ENCODE measurements around the gene IL34.

IL34 gene

GRCh38 chr16:70678121-70678897 is 31.9 kb downstream of the IL34 start:
- no peak for DNase-seq (ENCODE audit: low read depth)

GRCh38 chr16:70678898-70679670 is 32.7 kb downstream of the IL34 start:
- DNase-seq (ENCODE audit: low read depth) = no peak

- no peak for DNase-seq (ENCODE audit: low read depth)
These were observed 33.5 kb downstream of the IL34 start for GRCh38 chr16:70679671-70680494.

- no peak for DNase-seq (ENCODE audit: low read depth)
These were observed 34.4 kb downstream of the IL34 start for GRCh38 chr16:70680495-70681381.

- no peak for DNase-seq (ENCODE audit: low read depth)
These were observed 35.3 kb downstream of the IL34 start for GRCh38 chr16:70681382-70682238.

GRCh38 chr16:70682239-70683145 is 36.1 kb downstream of the IL34 start:
- DNase-seq (ENCODE audit: low read depth) = no peak

GRCh38 chr16:70683146-70683944 is 37.0 kb downstream of the IL34 start:
- DNase-seq (ENCODE audit: low read depth) = no peak

- DNase-seq (ENCODE audit: low read depth) = no peak
These were observed 38.0 kb downstream of the IL34 start for GRCh38 chr16:70684146-70685060.

GRCh38 chr16:70685061-70685937 is 38.9 kb downstream of the IL34 start:
- no peak for DNase-seq (ENCODE audit: low read depth)

- no peak for DNase-seq (ENCODE audit: low read depth)
These were observed 39.6 kb downstream of the IL34 start, which contains the start of gene MTSS2 for GRCh38 chr16:70685938-70686375. MTSS2 (minus strand) TSS chr16:70686053; CDS start chr16:70685791, 262 bp downstream.

GRCh38 chr16:70686376-70687101 is 40.2 kb downstream of the IL34 start:
- DNase-seq (ENCODE audit: low read depth) = no peak

- DNase-seq (ENCODE audit: low read depth) = no peak
These were observed 40.7 kb downstream of the IL34 start for GRCh38 chr16:70687102-70687511.

GRCh38 chr16:70687671-70688245 is 41.4 kb downstream of the IL34 start:
- DNase-seq (ENCODE audit: low read depth) = no peak

- no peak for DNase-seq (ENCODE audit: low read depth)
These were observed 41.9 kb downstream of the IL34 start for GRCh38 chr16:70688246-70688742.
